GM18507 (cell line): ENCODE results near the gene LPAR1.
"Not testable (repeated sequence)": the region's sequence is repeated elsewhere in the genome, so short reads cannot be mapped to it uniquely, and the experiment has no call there.

ENCODE experiments used
- DNase-seq: peaks from one replicate; pipeline ENCODE4 v3.0.0; 2011; ENCODE audit warnings: low read depth; ENCODE audit not compliant: insufficient read length; ENCODE audit errors: extremely low spot score
- FAIRE-seq: peaks from 2 replicates; lab custom pipeline; 2011; peaks lifted over from hg19 to GRCh38; lab: Jason Lieb, UNC

The LPAR1 gene

DNA sequence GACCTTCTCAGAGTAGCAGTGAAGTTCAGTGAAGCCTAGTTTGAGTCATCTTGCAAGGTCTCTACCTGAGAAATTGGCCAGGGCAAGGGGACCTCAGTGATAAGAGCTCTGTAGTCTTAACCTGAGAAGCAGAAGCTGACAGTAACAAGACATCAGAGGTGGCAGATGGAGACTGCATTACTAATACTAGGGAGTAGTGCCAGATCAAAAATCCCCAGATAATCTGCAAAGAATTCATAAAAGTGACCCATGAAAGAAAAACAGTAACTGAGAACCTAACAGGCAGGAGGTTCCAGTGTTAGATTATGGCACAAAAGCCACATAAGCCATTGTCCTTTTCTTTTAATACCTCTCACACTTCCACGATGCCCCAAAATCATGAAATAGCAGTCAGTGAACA is 194.1 kb downstream of the LPAR1 start:
- DNase-seq (no peak), FAIRE-seq (no peak)

DNA sequence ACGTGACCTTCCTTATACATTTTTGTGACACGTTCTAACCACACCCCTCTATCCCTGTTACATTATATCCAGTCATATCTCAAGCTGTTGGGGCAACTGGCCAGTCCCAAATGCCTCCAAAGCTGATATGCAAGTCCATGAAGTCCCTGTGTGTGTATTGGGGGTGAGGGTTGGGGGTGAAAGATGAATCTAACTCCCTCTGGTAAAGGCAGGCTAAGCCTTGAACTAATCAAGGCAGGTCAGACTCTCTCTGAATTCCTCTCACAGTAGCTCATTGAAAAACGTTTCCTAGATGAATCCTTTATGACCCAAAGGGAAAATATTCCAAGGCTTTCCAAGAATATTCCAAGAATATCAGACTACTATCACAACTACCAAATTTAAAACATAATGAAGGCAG is 195.3 kb downstream of the LPAR1 start:
- DNase-seq (no peak), FAIRE-seq (no peak)

DNA sequence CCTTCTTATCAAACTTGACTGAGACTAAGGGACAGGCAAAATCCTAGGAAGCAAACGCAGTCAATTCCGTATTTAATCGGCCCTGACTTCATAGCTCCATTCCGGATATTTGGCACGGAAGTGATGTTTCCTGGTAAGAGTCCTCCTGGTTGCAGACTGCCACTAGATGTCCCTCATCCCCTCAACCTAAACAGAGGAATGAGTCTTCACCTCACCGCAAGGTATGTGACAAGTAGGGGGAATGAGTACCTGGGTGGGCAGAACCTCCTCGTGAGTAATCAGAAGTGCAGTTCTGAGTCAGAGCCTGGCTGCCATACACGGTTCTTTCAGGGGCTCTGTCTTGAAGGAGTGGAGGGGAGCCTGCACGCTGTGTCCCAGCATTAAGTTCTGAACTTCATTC is 196.1 kb downstream of the LPAR1 start:
- FAIRE-seq: no peak
- no peak for DNase-seq

DNA sequence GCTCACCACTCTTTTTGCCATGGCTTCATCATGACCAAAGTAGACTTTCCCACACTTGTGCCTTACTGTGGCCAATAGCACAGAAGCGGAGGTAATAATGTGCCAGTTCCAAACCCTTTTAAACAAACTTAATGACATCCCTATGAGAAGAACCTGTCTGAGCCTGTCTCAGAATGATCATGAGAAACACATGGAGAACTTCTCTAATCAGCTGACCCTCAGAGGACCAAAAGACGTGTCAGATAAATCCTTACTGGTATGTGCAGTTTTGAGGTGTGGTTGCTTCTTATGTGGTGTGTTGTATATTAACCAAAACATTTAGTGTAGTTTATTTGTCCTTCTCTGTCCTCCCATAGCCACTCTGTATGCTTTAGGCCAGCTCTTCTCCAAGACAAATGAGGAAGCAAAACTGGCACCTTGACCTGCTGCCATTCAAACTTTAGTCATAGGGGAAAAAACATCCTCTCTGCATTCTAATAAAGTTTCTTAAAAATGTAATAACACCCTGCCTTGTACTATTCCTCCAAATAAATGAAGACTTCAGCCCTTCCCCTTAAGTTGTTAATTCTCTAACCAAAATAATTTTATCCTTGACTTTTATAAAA is 200.8 kb downstream of the LPAR1 start:
- DNase-seq: no peak

DNA sequence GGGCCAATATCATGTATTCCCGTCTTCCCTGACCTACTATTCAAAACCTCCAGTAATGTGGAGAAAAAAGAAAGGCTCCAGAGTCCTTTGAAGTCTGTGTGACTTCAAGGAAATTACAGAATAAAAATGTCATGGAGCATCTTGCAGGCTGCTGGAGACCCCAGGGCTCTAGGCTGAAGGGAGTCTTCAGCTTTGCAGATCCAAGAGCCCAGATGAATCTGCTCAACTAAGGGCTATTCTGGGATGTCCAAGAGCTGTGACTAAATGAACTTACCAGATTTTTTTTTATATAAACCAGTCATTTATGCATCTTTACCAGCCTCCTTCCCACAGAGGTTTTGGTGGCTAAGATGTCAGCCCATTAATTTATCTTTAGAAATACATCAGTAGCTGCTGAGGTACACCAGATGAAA is 202.4 kb downstream of the LPAR1 start:
- no peak for FAIRE-seq
- DNase-seq: no peak

More for the DNA sequence above, 200.8 kb downstream of the LPAR1 start:
- peak; percentile 50 for FAIRE-seq

DNA sequence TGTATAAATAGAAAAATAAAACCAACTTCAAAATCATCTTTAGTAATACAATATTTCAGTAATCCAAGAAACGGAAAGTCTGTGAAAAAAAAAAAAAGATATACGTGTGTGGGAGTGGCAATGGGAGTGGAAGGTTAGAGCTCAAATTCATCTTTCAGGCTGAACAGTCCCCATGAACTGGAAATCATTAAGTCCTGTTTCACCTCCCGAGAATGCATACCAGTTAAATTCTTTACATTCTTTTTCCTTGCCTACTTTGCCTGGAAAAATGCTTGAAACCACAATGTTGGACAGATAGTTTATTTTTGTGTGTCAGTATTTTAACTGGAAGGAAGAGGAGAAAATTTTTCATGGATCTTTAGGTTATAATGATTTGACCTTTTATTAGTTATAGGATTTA is 202.9 kb downstream of the LPAR1 start:
- FAIRE-seq (no peak), DNase-seq (no peak)

DNA sequence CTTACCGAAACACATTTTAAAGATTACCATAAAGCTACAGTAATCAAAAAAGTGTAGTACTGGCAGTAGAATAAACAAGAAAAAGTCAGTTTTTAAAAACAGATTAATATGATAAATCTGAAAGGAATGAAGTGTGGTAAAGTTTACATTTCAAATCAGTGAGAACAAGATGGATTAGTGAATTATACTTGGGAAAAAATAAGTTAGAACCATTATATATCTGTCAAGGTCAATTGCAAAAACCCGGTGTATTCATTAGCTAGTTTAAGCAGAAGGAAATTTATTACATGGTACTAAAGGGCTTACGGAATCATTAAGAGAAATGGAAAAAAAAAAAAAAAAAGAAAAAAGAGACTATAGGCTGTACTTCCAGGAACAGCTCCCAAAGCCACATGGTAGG is 205.3 kb downstream of the LPAR1 start:
- no peak for DNase-seq
- FAIRE-seq: no peak

DNA sequence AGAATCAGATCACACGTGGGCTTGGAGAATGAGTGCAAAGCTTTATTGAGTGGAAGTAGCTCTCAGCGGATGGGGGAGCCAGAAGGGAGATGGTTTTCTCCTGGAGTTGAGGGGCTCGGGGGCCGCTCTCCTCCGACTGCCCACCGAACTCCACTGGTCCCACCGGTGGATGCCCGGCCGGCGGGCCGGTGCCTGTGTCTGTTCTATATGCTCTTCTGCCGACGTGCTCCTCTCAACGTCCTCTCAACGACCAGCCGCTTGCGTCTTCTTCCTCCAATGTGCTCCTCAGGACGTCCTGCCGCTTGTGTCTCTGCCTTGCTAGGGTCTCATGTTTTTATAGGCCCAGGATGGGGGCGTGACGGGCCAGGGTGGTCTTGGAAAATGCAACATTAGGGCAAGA is 207.8 kb downstream of the LPAR1 start:
- FAIRE-seq: no peak
- DNase-seq: no peak

DNA sequence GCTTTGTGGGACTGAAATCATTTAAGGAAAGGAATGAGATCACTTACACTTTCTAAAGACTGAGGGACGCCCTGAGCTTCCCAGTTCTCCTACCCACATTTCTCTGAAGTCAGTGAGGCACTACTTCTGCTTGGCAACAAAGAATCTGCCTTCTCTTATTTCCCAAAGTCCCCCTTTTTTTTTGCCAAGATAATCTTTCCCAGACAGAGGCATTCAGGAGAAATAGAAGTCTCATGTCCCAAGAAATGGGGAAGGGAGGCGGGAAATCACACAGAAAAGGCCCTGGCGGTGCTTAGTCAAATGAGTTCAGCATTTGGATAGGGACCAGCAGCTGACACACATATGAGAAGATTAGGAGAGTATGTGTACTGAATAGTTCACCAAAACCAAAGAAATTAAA is 210.0 kb downstream of the LPAR1 start:
- no peak for DNase-seq
- FAIRE-seq: no peak

DNA sequence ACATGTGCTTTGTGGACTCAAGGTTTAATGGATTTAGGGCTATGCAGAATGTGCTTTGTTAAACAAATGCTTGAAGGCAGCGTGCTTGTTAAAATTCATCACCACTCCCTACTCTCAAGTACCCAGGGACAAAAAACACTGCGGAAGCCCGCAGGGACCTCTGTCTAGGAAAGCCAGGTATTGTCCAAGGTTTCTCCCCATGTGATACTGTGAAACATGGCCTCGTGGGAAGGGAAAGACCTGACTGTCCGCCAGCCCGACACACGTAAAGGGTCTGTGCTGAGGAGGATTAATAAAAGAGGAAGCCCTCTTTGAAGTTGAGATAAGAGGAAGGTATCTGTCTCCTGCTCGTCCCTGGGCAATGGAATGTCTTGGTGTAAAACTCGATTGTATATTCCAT is 211.9 kb downstream of the LPAR1 start:
- not testable (repeated sequence) for FAIRE-seq, DNase-seq

DNA sequence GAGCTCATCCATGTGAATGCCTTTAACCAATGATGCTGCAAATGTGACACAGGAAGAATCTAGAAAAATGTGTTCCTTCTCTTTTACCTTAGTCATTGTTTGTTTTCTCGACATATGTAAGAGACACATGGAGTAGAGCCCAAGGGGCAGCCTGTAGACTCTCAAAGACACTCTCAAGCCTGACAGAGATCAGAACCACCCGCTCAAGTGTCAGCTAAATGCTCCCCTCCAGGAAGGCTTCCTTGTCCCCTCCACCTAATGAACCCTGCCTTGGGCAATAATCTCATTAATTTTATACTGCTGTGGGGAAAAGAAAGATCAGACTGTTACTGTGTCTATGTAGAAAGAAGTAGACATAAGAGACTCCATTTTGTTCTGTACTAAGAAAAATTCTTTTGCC is 212.3 kb downstream of the LPAR1 start:
- DNase-seq (no peak), FAIRE-seq (no peak)

DNA sequence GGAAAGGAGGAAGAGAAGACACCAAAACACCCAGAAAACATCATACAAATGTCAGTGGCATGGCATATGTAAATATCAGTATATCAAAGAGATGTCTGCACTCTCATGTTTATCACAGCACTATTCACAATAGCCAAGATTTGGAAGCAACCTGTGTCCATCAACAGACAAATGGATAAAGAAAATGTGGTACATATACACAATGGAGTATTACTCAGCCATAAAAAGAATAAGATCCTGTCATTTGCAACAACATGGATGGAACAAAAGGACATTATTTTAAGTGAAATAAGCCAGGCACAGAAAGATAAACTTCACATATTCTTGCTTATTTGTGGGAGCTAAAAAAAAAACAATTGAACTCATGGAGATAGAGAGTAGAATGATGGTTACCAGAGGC is 213.1 kb downstream of the LPAR1 start:
- DNase-seq, FAIRE-seq: not testable (repeated sequence)
